Activated B cell treated with CpG ODN at 0.5 μM for 24 hours (primary cell): Measurements from ENCODE around the gene OR51E2. TPM values are rescaled to one million over a fixed set of nuclear protein-coding genes. Genes with fewer than 3 reads are reported as not detected.

Source experiments
- ATAC-seq: fragments of 200-7000 bp; cut with Tn5 transposase; one replicate; pipeline ENCODE4 v1.10.0; 2021; ENCODE audit warnings: low read depth, mild to moderate bottlenecking, moderate library complexity
- CTCF ChIA-PET: fragments of 350-600 bp; sonication (Branson Sonifier 250); formaldehyde crosslinking; loops from one replicate; lab custom pipeline; 2021; ENCODE audit warnings: antibody characterized with exemption; lab: Charles Lee
- POLR2A ChIA-PET: fragments of 350-600 bp; sonication (Branson Sonifier 250); formaldehyde crosslinking; loops from one replicate; lab custom pipeline; 2021; ENCODE audit warnings: antibody characterized with exemption; lab: Charles Lee
- DNase-seq: peaks from one replicate; pipeline ENCODE4 v3.0.0; 2022
- H3K27ac Mint-ChIP-seq: one replicate; pipeline ENCODE4 v1.8.0; 2020; ENCODE audit warnings: mixed read lengths
- H3K27me3 Mint-ChIP-seq: one replicate; pipeline ENCODE4 v1.8.0; 2021; ENCODE audit warnings: mixed read lengths
- H3K36me3 Mint-ChIP-seq: one replicate; pipeline ENCODE4 v1.8.0; 2021; ENCODE audit warnings: low read depth, mixed read lengths
- H3K4me1 Mint-ChIP-seq: one replicate; pipeline ENCODE4 v1.8.0; 2021; ENCODE audit warnings: mixed read lengths
- H3K4me3 Mint-ChIP-seq: one replicate; pipeline ENCODE4 v1.8.0; 2020; ENCODE audit warnings: mild to moderate bottlenecking, mixed read lengths
- H3K9me3 Mint-ChIP-seq: one replicate; pipeline ENCODE4 v1.8.0; 2020; ENCODE audit warnings: mixed read lengths
- CTCF ChIP-seq: fragments of 200-600 bp; IDR thresholded peaks from one replicate; pipeline ENCODE4 v1.8.0; 2022; ENCODE audit warnings: antibody characterized with exemption, mild to moderate bottlenecking
- intact Hi-C: fragments of 100-400 bp; cut with micrococcal nuclease; formaldehyde crosslinking; loops from one replicate; pipeline ENCODE4 v1.15.1; 2024
- total RNA-seq: library from RNA; stranded (reverse); gene quantifications from 2 replicates; pipeline ENCODE4 v1.2.3, GENCODE V29; 2022

OR51E2 gene
- total RNA-seq, 1 donor from 2014 or later = not detected

GRCh38 chr11:4645974-4646373 is 51.7 kb downstream of the OR51E2 start:
- Mint-ChIP-seq H3K27me3 (peaks cover 13% of the 10 kb centered on the region), H3K4me3 (no peak overlapping the region), H3K4me1 (no peaks in the 10 kb centered on the region), H3K27ac (no peak overlapping the region), H3K9me3 (no peaks in the 10 kb centered on the region), H3K36me3 (no peaks in the 10 kb centered on the region)
- CTCF ChIA-PET = interaction anchor here (1.0 kb wide), 1 partner anchor 9 kb away, joined by 3 read pairs; the partner anchor contains the start of gene OR51D1
- intact Hi-C loops = no loop called here
- no peak for DNase-seq
- POLR2A ChIA-PET = no interaction called here
- ATAC-seq = no peak
- no peak for TF ChIP-seq CTCF

GRCh38 chr11:4644233-4644632 is 53.4 kb downstream of the OR51E2 start:
- intact Hi-C loops = no loop called here
- ChIA-PET CTCF (interaction anchor here (1.2 kb wide), 1 partner anchor 8 kb away, joined by 3 read pairs; no protein-coding TSS in a partner anchor), POLR2A (no interaction called here)
- no peak overlapping the region for H3K4me3 Mint-ChIP-seq
- H3K27me3 Mint-ChIP-seq = peaks cover 8% of the 10 kb centered on the region
- DNase-seq (no peak), ATAC-seq (no peak)
- H3K4me1 Mint-ChIP-seq = no peaks in the 10 kb centered on the region
- H3K27ac Mint-ChIP-seq = no peak overlapping the region
- TF ChIP-seq CTCF = no peak
- H3K9me3 Mint-ChIP-seq = no peaks in the 10 kb centered on the region
- no peaks in the 10 kb centered on the region for H3K36me3 Mint-ChIP-seq

GRCh38 chr11:4643682-4644081 is 54.0 kb downstream of the OR51E2 start, which contains the start of gene OR51E1:
Gene OR51E1 (plus strand): TSS chr11:4643982. CDS start chr11:4652527, 8,545 bp downstream.
- no peaks in the 10 kb centered on the region for H3K36me3 Mint-ChIP-seq

GRCh38 chr11:4643076-4643475 is 54.6 kb downstream of the OR51E2 start:
- intact Hi-C loops = no loop called here
- Mint-ChIP-seq H3K4me3 (no peak overlapping the region), H3K36me3 (no peaks in the 10 kb centered on the region), H3K4me1 (no peaks in the 10 kb centered on the region), H3K27me3 (peaks cover 7% of the 10 kb centered on the region), H3K9me3 (no peaks in the 10 kb centered on the region), H3K27ac (no peak overlapping the region)
- ATAC-seq (no peak), DNase-seq (no peak)
- CTCF ChIA-PET = no interaction called here
- POLR2A ChIA-PET = no interaction called here
- TF ChIP-seq CTCF = no peak

More at GRCh38 chr11:4643682-4644081, 54.0 kb downstream of the OR51E2 start, which contains the start of gene OR51E1:
- POLR2A ChIA-PET = no interaction called here
- CTCF ChIA-PET = no interaction called here
- no peak for TF ChIP-seq CTCF
- DNase-seq = no peak
- intact Hi-C loops = no loop called here
- H3K9me3 Mint-ChIP-seq = no peaks in the 10 kb centered on the region
- no peak within 1 kb of the TSS for H3K27ac Mint-ChIP-seq
- no peaks in the 10 kb centered on the region for H3K4me1 Mint-ChIP-seq
- H3K27me3 Mint-ChIP-seq = peaks cover 7% of the 10 kb centered on the region
- H3K4me3 Mint-ChIP-seq = no peak within 1 kb of the TSS
- no peak for ATAC-seq

- ATAC-seq (no peak), DNase-seq (no peak)
- Mint-ChIP-seq H3K27ac (no peak overlapping the region), H3K4me3 (no peak overlapping the region), H3K9me3 (no peaks in the 10 kb centered on the region), H3K4me1 (no peaks in the 10 kb centered on the region), H3K36me3 (no peaks in the 10 kb centered on the region), H3K27me3 (peaks cover 7% of the 10 kb centered on the region)
- CTCF ChIA-PET = no interaction called here
- no peak for TF ChIP-seq CTCF
- intact Hi-C loops = no loop called here
- POLR2A ChIA-PET = no interaction called here
Measured at GRCh38 chr11:4642043-4642442, 55.6 kb downstream of the OR51E2 start.
